Cerebellar nuclear complex (tissue), 1 donor: ENCODE results near the gene UBR4.

Experiments
- DNase-seq, 2 experiments: peaks; one replicate each; lab custom pipeline; 2025; lab: John Stamatoyannopoulos, UW

The UBR4 gene

DNA sequence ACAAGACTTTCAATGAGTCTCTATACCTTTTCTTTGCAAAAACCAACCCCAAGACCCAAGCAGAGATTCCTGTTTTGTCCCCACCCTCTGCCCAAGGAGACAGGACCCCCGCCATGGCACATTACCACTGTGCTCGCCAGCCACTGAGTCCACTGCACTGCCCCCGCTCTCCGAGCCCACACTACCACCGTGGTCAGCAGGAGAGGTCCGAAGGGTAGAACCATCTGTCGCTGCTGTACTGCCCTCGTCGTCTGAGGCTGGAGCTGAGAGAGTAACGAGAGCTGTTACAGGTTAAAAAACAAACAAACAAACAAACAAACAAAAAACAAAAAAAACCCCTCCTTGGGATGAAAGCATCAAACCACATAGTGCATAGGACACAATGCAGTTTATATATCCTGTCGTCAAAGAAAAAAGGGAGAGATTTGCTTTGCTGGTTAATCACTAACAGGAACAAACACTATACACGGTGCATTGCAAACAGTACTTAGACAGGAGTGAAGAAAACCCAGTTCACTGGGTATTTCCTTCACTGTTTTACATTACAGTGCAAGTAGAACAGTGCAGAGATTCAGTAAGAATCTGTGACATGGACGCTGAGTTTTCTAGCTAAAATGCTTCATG is 71.0 kb downstream of the UBR4 start:
- no peak for DNase-seq

DNA sequence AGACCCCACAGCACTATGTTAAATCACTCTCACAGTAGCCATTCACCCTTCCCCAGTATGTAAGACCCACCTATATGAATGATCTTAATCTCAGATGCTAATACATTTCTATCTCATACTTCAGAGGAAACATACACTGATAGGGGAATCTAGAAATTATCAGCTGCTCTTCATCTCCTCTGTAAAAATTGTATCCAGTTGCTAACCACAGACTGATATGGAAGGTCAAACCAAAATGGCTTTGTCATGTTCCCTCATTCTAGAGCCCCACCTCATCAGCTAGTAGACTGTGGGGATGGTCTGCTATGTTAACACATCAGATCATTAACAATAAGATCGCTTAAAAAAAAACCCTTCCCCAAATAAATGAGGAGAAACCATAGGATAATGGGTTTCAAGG is 71.7 kb downstream of the UBR4 start:
- DNase-seq: no peak

DNA sequence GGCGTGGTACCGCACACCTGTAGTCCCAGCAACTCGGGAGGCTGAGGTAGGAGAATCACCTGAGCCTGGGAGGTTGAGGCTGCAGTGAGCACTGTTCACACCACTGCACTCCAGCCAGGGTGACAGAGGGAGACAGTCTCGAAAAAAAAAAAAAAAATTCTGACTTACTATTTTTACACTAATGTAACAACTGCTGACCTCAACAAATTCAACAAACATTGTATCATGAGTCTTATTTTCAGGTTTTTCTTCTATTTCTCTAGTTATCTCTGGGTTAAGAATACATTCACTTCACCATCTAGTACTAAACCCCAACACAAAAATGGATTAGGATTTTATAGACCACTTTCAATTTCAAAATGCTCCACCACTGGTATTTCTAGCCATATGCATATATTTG is 72.9 kb downstream of the UBR4 start:
- no peak for DNase-seq

DNA sequence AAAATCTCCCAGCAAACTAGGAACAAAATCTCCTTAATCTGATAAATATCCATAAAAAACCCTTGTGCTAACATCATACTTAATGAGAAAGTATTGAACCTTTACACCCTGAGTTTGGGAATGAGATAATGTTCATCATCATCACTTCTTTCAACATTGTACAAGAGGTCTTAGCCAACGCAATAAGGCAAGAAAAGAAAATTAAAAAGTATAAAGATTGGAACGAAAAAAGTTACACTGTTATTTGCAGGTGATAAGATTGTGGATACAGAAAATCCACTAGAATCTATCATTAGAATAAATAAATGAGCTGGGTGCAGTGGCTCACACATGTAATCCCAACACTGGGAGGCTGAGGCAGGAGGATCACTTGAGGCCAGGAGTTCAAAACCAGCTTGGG is 76.7 kb downstream of the UBR4 start:
- DNase-seq: no peak

DNA sequence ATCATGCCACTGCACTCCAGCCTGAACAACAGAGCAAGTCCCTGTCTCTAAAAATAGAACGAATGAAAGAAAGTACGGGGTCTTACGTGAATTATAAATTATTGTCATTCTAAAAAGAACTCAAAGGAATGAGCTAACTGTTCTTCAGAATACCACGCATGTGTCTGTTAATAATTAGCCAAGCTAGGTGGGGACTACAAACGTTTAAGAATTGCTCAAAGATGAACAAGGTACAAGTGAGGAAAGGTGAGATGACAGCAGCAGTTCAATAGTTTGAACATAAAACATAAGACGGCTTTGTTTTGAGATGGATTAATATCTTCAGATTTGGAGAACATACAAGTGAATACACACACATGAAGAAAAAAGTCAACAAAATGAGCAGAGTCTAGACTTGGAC is 79.6 kb downstream of the UBR4 start:
- no peak for DNase-seq

DNA sequence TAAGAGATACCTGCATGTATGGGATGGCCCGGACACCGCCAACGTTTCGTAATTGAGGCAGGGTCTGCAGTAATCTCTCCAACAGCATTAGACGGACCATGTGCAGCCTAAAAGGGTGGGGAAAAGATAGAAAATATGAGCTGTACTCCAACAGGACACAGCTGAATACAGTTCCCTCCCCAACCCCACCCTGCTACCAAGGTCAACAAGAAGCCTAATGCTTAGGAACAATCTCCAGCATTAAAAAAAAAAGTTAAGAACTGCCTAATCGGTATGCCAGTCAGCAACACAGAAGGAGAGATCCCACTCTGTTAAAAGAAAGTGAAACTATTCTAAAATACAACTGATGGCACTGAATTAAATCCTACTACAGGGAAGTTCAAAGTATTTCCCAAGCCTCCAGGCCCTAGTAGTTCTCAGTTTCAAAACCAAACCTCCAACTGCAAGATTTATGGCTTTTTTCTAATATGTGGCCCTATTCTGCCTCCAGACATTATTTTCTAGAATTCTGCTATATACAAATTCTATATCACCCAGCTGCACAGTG is 81.0 kb downstream of the UBR4 start:
- no peak for DNase-seq

DNA sequence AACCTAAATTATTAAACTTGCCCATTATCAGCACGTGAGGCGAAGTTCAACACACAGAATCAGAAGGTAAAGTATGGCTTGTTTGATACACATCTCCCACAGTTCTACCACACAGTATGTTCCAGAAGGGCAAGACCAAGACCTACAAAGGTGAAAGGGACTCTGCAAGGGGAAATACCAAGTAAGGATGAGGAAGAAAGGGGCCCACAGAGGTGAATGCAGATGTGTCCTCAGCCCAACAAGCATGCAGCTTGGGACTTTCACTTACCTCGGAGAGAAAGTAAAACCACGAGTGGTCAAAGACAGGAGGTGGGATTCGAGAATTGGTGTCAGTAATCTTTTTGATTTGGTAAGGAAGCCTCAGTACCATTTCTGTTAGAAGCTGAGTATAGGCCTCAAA is 85.8 kb downstream of the UBR4 start:
- DNase-seq: no peak

DNA sequence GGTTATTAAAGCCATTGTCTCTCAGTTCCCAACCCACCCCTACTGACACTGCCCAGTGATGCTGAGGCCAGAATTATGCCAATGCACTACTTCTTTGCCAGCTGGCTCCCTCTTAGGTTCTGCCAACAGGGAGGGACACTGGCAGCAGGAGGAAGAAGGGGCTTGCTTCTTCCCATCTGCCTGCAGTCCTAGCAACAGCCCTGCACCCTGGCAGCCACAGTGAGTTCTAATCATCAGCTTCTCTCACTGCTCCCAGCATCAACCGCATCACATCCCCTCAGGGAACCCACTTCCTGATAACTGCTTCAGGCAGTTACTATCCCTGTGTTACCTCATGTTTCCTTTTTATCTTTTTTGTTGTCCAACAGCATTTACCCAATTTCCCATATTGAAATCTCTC is 86.2 kb downstream of the UBR4 start:
- DNase-seq: peak in 1 of 2 experiments; percentile 59

DNA sequence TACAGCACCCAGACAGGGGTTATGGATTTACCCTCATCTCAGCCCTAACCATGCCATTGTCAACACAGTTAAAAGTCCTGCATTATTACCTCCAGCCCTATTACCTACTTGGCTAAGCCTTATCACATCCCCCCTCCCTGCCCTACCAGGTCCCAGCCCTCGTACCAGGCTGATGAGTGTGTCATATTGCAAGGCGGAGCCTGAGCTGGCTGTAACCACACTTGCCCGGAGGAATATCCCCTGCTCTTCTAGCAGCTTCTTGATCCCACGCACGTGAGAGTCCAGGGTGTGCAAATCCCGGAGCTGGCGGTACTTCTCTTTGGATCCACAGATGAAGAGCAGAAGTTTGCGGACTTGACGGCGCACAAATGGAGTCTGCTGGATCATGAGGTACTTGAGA is 87.4 kb downstream of the UBR4 start:
- DNase-seq: no peak

DNA sequence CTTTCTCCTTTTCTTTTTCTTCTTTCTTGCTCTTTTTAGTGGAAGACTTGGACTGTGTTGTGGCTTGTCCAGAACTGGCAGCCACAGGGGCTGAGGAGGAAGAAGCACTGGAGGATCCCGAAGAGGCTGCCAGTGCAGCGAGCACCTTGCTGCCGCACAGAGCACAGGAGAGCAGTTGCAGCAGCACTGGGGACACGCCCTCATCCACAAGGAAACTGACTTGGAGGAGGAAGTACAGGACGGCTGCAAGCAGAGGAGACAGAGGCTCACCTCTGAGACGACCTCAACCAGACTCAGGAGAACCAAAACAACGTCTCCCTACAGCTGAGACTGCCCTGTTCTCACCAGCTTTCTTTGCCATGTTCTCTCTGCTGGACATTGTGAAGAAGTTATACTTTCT is 88.9 kb downstream of the UBR4 start:
- DNase-seq: no peak

DNA sequence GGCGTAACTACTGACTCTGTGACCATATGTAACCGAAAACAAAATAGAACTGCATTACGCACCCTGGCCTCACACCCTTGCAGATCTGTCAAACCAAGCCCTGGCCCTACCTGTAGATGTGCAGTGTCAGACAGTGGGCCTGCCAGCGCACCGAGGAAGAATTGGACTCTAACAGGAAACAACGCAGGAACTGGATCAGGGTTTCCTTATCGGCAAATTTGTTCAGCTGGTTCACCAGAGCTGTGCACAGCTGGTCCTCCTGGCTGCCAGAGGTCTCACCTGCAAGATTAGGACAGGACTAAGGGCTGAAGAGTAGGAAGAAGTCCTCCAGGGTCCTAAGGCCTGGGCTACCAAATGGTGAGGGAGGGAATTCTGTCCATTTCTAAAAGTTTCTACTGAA is 90.0 kb downstream of the UBR4 start:
- no peak for DNase-seq

DNA sequence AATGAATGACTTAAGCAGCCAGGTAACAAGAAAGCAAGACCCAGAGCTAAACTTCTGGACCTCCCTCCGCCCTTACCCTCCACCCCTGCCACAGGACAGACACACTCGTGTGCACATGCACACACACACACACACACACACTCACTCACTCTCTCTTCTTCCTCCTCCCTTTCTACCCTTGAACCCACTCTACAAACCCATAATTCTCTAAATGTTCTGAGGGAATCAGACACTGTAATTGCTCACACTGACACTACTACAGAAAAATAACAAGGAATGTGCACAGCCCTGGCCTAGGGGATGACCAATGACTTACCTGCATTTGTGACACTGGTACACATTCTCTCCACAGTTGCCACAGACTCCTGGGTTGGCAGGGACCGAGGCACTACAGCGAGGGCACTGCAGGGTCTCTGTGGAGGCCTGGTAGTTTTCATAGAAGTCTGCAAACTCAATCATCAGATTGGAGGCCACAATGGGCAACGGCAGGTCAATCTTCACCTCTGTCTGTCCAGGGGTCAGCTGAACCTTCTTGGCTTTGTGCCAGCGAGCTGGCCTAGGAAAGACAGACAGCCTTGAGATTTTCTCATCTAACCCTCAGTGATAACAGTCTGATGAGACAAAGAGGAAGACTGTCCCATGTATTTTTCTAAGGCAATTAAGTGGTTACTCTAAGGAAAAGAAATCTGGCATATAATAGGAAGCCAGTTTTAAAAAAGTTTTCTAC is 94.8 kb downstream of the UBR4 start:
- DNase-seq: no peak

DNA sequence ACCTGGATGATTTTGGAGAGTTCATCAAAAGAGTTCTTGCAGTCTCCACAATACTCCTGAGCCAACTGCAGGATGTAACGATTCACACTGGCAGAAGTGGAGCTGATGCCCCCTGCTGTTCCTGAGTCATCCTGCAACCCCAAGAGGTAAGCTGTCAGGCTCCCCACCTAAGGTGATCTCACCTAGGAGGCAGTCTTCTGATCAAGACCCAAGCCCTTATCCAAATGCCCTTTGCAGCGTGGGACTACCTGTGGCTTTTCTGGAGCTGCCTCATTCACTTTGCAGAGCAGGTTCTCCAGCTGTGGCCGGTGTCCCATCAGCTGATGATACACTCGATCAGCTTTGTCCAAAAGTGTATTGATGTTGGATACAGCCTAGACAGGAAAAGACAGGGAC is 96.4 kb downstream of the UBR4 start:
- DNase-seq: no peak

DNA sequence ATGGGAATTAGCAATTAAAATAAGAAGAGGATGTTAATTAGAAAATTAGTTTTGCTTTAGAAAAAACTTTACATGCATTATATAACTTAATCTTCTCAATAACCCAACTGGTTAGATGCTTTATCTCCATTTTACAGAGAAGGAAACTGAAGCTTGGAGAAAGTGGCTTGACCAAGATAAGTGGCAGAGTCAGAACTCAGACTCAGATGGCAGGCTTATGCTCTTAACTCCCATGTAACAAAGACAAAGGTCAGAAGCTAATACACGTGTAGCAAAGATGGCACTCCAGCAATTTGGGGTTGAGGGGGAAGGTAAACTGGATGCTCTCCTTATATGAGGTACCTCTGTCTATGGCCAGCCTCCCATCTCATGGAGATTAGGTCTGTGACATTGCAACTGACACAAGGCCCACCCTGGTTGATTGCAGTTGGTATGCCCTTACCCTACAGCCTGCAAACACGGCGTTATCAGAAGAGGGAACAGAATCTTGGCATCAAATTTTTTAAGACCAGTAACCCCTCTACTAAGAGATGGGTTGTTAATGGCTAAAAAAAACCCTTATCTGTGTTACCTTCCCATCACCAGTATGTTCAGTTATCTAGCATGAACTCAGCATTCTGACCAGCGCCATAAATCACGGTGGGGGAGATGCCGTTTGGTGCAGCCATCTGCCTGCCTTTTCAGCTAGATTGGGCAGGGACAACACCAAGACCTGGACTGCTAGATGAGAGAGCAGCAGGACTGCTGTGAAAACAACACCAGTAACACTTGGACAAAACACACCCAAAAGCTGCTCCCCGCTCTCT is 97.0 kb downstream of the UBR4 start:
- DNase-seq: no peak

DNA sequence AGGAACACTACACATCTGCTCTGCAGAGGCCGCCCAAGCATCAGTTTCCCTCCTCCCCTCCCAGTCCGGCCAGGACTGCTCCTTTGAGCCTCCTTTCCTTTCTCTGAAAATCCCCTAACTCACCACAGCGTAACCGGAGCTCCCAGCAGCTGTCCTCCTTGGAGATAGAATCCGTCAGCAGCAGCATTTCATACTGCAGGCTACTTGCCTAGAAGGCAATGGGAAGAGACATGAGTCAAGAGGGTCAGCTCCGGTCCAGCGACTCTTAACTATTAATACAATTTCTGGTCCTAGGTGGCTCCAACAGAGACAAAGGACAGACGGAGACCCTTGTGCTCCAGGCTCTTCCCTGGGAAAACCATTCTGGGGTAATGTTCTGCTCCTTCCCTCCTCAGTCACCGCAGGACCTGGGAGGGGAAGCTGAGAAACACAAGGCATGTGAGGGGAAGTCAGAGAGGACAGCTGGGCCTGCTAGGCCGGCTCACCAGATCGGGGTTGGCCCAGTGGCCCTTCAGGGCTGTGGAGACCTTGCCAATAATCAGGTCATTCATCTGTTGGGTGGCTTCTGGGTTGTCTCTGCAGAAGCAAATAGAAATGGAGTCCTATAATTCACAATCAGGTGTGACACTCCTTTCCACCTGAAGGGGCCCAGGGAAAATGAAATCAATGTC is 99.7 kb downstream of the UBR4 start:
- DNase-seq: no peak

DNA sequence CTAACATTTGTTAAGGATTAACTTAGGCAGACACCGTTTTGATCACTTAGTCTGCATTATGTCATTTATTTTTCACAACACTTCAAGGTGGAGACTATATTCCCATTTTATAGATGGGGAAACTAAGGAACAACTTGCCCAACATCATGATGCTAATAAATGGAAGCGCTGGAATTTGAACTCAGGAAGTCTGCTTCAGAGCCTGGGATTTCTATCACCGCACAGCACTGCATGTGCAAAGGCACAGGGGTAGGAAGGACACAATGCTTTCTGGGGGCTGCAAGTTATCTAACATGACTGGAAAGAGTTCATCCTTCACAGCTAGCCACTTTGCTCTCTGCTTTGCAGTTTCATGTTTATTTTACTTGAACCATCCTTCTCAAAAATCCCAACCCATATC is 100.5 kb downstream of the UBR4 start:
- DNase-seq: no peak

DNA sequence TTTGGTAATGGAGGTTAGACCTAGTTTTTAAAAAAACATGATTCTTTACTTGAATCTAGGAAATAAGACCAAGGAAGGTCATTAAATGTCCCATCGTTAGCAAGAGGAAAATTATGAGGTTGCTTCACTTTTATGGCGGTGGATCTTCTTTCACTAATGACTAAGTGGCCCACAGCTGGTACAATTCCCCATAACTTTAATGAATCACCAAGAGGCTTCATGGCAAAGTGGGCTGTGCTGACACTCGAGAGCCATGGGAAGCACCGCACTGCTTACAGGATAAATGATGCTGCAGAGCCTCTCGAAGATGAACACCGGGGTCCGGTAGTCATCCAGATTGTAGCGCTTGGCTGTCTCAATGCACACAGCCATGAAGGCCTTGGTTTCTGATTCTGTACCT is 108.8 kb downstream of the UBR4 start:
- no peak for DNase-seq

DNA sequence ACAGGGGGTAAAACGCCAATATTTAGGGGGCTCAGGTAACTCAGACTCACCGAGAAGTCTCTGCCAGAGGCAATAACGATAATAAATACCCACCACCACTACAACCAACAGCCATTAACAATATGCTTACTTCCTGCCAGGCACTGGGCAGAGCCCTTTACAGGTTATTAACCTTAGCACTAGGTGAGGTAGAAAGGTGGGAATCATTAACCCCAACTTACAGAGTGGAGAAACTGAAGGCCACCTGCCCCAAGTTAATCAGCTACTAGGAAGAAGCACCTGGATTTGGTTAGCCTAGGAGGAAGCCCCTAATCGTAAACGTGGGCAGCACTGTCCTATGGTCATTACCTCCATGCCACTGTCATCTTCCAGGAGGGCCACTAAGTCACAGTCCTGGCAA is 110.0 kb downstream of the UBR4 start:
- DNase-seq: no peak

DNA sequence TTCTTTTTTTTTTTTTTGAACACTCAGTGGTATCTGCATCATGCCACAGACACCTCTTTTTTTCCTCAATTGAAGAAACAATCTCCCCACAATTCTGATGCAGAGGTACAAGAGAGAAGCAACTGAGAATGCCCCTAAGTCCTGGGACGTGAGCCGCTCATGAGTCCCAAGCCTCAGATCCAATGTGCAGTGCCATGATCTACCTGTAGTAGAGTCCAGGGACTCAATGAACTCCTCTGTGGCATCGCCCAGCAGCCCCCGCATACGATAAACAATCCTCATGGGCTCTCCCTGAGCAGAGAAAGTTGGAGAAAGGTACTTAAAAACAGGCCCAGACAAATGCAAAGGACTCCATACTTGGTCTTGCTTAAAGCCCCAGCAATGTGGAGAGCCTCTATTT is 113.1 kb downstream of the UBR4 start:
- DNase-seq: no peak

DNA sequence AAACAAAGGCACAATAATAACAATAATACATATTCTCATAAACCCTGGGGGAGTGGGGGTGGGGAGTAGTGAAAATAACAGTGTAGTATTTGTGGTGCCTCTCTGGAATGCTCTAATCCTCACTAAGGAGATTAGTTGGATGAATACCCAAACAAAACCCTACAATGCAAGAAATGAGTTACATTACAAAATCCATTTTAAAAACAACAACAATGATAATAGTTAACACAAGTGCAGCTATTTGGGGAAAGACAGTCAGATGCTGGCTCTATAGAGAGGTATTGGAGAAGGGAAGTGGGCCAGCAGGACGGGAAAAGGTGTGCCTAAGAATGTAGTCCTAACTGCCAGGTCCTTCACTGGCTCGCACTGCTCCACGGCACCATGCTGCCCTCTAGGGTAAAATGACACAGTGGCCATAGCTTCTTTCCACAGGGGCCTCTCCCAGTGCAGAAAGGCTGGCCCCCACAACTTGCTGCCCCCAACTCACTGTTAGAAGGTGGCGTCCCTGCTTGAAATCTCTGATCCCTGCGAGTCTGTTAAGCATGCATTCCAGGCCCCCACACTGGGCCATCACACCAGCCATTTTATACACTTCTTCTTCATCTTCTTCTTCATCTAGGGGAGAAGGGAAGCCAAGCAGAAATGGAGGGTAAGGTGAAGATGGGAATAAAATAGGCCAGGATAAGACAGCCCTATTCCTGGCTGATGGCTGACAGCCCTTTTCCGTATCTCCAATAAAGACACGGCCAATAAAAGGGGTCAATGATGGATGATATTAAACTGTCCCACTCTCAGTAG is 113.8 kb downstream of the UBR4 start:
- peak in 1 of 2 experiments; percentile 7 for DNase-seq

DNA sequence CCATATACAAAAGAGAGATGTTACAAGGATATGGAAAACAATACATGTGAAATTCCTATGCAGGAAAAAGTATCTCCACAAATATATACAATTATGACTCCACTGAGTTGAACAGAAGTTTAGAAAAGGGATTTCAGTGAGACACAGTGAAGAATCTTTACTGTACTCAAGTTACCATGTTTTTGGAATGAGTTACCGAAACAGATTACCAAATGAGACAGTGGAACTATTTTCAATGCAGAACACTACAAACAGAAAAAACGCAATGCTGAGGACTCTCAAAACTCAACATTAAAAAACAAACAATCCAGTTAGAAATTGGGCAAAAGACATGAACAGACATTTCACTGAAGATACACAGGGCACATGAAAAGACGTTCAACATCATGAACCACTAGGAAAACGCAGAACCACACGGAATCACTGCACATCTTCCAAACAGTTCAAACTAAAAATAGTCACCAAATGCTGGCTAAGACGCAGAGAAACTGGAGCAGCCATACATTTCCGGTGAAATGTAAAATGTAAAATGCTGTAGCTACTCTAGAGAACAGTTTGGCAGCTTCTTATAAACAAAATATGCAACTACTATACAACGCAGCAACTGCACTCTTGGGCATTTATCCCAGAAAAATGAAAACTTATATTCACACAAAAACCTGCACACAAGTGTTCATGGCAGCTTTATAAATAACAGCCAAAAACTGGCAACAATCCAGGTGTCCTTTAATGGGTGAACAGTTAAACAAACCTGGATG is 118.7 kb downstream of the UBR4 start:
- no peak for DNase-seq
